HCT116 (cell line): ENCODE results near the gene FDXR. TPM values are rescaled to one million over a fixed set of nuclear protein-coding genes. Genes with fewer than 3 reads are reported as not detected.

Experiments
- ATAC-seq: fragments of 200-7000 bp; cut with Tn5 transposase; 2 replicates; pipeline ENCODE4 v1.9.1; 2020; ENCODE audit warnings: mild to moderate bottlenecking, moderate library complexity
- BruUV-seq: library from RNA; stranded (reverse); fragments of 400-500 nt; replicated peaks from 2 replicates; lab custom pipeline; 2021; lab: Mats Ljungman, UMichigan
- CTCF ChIA-PET: fragments of 300-600 bp; sonication (Branson Sonifier 250); formaldehyde crosslinking; loops from one replicate; lab custom pipeline; 2021; ENCODE audit warnings: antibody characterized with exemption; lab: Charles Lee
- POLR2A ChIA-PET: fragments of 300-600, 350-600 bp; sonication (Branson Sonifier 250); formaldehyde crosslinking; loops from one replicate; lab custom pipeline; 2021; ENCODE audit warnings: antibody characterized with exemption; lab: Charles Lee
- RAD21 ChIA-PET, 2 experiments: fragments of 300-600 bp; sonication (Branson Sonifier 250); formaldehyde crosslinking; loops; one replicate each; lab custom pipeline; 2023; ENCODE audit warnings: low total read pairs in 2 of 2; ENCODE audit not compliant: uncharacterized antibody in 2 of 2, unreplicated experiment in 2 of 2, low non-redundant PET in 1 of 2; lab: Charles Lee
- DNase-seq: peaks from one replicate; pipeline ENCODE4 v3.0.0-alpha.2; 2010; ENCODE audit warnings: low read depth, low spot score
- H2AFZ ChIP-seq: fragments of 200-600 bp; shearing (Covaris generic), sonication (generic); 2 replicates; pipeline ENCODE4 v1.6.1; 2017; ENCODE audit warnings: low read depth, mixed run types, mixed read lengths, antibody characterized with exemption, low read length; ENCODE audit not compliant: poor library complexity, severe bottlenecking
- H3K27ac ChIP-seq: 2 replicates; pipeline ENCODE4 v1.5.1; 2012; ENCODE audit warnings: low read depth, low read length
- H3K27me3 ChIP-seq: fragments of 200-600 bp; sonication (generic); 2 replicates; pipeline ENCODE4 v1.6.1; 2016; ENCODE audit warnings: mixed run types, low read length, mixed read lengths; ENCODE audit not compliant: insufficient read depth
- H3K36me3 ChIP-seq, 2 experiments: fragments of 200-500 bp in 1 of 2; fragments of 200-600 bp in 1 of 2; sonication (Bioruptor generic) in 1 of 2; sonication (generic) in 1 of 2; 2 replicates each; pipeline versions ENCODE4 v1.5.1 to v1.6.1; 2014 to 2016; ENCODE audit warnings: low read length in 2 of 2, inconsistent platforms in 1 of 2, mixed read lengths in 1 of 2, mixed run types in 1 of 2; ENCODE audit not compliant: insufficient read depth in 2 of 2, control insufficient read depth in 1 of 2
- H3K4me1 ChIP-seq, 2 experiments: fragments of 200-600 bp in 1 of 2; sonication (generic) in 1 of 2; 2 replicates each; pipeline versions ENCODE4 v1.5.1 to v1.6.1; 2012 to 2017; ENCODE audit warnings: low read length in 2 of 2, inconsistent platforms in 1 of 2, mild to moderate bottlenecking in 1 of 2, mixed read lengths in 1 of 2, mixed run types in 1 of 2, moderate library complexity in 1 of 2; ENCODE audit not compliant: insufficient read depth in 2 of 2, control insufficient read depth in 1 of 2
- H3K4me2 ChIP-seq: fragments of 200-600 bp; sonication (generic); 2 replicates; pipeline ENCODE4 v1.6.1; 2017; ENCODE audit warnings: mixed run types, low read length, mixed read lengths
- H3K4me3 ChIP-seq, 2 experiments: fragments of 200-600 bp in 1 of 2; sonication (generic) in 1 of 2; replicated peaks in 1 of 2; 2 replicates each; pipeline ENCODE4 v1.5.1; 2011 to 2016; ENCODE audit warnings: low read length in 2 of 2, control low read depth in 1 of 2, low read depth in 1 of 2, mild to moderate bottlenecking in 1 of 2, mixed read lengths in 1 of 2, mixed run types in 1 of 2
- H3K79me2 ChIP-seq: fragments of 200-600 bp; sonication (generic); 2 replicates; pipeline ENCODE4 v1.6.1; 2017; ENCODE audit warnings: mild to moderate bottlenecking, mixed run types, low read length, moderate library complexity, mixed read lengths; ENCODE audit not compliant: insufficient read depth
- H3K9ac ChIP-seq: fragments of 200-600 bp; sonication (generic); 2 replicates; pipeline ENCODE4 v1.6.1; 2016; ENCODE audit warnings: low read length, mixed read lengths
- H3K9me2 ChIP-seq: fragments of 200-600 bp; sonication (generic), shearing (Covaris generic); 2 replicates; pipeline ENCODE4 v1.6.1; 2017; ENCODE audit warnings: mixed run types, mild to moderate bottlenecking, moderate library complexity; ENCODE audit not compliant: insufficient read depth
- H3K9me3 ChIP-seq, 2 experiments: fragments of 200-500 bp in 1 of 2; fragments of 200-600 bp in 1 of 2; sonication (Bioruptor generic) in 1 of 2; sonication (generic) in 1 of 2; 2 replicates each; pipeline ENCODE4 v1.6.1; 2014 to 2017; ENCODE audit warnings: low read length in 2 of 2, mixed read lengths in 2 of 2, inconsistent platforms in 1 of 2, low read depth in 1 of 2, mild to moderate bottlenecking in 1 of 2, mixed run types in 1 of 2, moderate library complexity in 1 of 2; ENCODE audit not compliant: control insufficient read depth in 1 of 2, insufficient read depth in 1 of 2
- H4K20me1 ChIP-seq: fragments of 200-600 bp; sonication (generic), shearing (Covaris generic); 2 replicates; pipeline ENCODE4 v1.6.1; 2017; ENCODE audit warnings: mixed run types, mild to moderate bottlenecking, moderate library complexity; ENCODE audit not compliant: insufficient read depth
- ATF3 ChIP-seq: IDR thresholded peaks from 2 replicates; pipeline ENCODE4 v1.6.1; 2012
- CBX3 ChIP-seq: IDR thresholded peaks from 2 replicates; pipeline ENCODE4 v1.6.1; 2012; ENCODE audit warnings: low read depth
- CTCF ChIP-seq, 3 experiments: fragments of 200-600 bp in 1 of 3; sonication (generic) in 1 of 3; IDR thresholded peaks in 2 of 3; conservative IDR thresholded peaks in 1 of 3; 2 replicates each; pipeline ENCODE4 v1.5.1; 2012 to 2017; ENCODE audit warnings: low read depth in 2 of 3, low read length in 2 of 3, antibody characterized with exemption in 1 of 3, borderline replicate concordance in 1 of 3, control low read depth in 1 of 3, mild to moderate bottlenecking in 1 of 3, mixed read lengths in 1 of 3, mixed run types in 1 of 3, moderate library complexity in 1 of 3; ENCODE audit not compliant: insufficient read depth in 1 of 3
- EGR1 ChIP-seq: IDR thresholded peaks from 2 replicates; pipeline ENCODE4 v1.6.1; 2012; ENCODE audit warnings: low read depth
- EZH2 ChIP-seq: fragments of 200-600 bp; sonication (generic); IDR thresholded peaks from 2 replicates; pipeline ENCODE4 v1.6.1; 2017; ENCODE audit warnings: antibody characterized with exemption, mixed run types
- FOSL1 ChIP-seq: IDR thresholded peaks from 2 replicates; pipeline ENCODE4 v1.6.1; 2012; ENCODE audit warnings: low read depth
- JUND ChIP-seq: IDR thresholded peaks from 2 replicates; pipeline ENCODE4 v1.6.1; 2012
- RAD21 ChIP-seq: IDR thresholded peaks from 2 replicates; pipeline ENCODE4 v1.6.1; 2012; ENCODE audit warnings: low read depth, mild to moderate bottlenecking
- SIN3A ChIP-seq: IDR thresholded peaks from 2 replicates; pipeline ENCODE4 v1.6.1; 2012; ENCODE audit warnings: low read depth
- SRF ChIP-seq: IDR thresholded peaks from 2 replicates; pipeline ENCODE4 v1.6.1; 2012; ENCODE audit warnings: low read depth
- TCF7L2 ChIP-seq: IDR thresholded peaks from 2 replicates; pipeline ENCODE4 v1.7.0; 2011; ENCODE audit warnings: borderline replicate concordance, inconsistent platforms; ENCODE audit not compliant: insufficient read depth, insufficient read length; ENCODE audit errors: extremely low read depth
- ZFX ChIP-seq: fragments of 450-650 bp; IDR thresholded peaks from 2 replicates; pipeline ENCODE4 v1.6.1; 2017
- intact Hi-C: fragments of 100-400 bp; cut with micrococcal nuclease; formaldehyde crosslinking; loops from 2 replicates; pipeline ENCODE4 v1.10.0; 2022
- total RNA-seq: library from RNA; stranded (reverse); gene quantifications from one replicate; pipeline ENCODE4 v1.2.1, GENCODE V29; 2021; ENCODE audit not compliant: unreplicated experiment
- TF ChIP-seq, protein P1 (sequence below): IDR thresholded peaks from 2 replicates; pipeline ENCODE4 v1.6.1; 2012; ENCODE audit warnings: low read depth

The FDXR gene
- total RNA-seq, 1 experiment from 2014 or later, result 98.8 TPM

GRCh38 chr17:74838274-74838673 lies 34.5 kb downstream of the FDXR start:
- ChIA-PET CTCF (no interaction called here), POLR2A (interaction anchor here (1.5 kb wide), 1 partner anchor 35 kb away, joined by 4 read pairs; the partner anchor contains the start of gene FDXR), RAD21 (no interaction called here)
- H4K20me1 ChIP-seq, result no peaks in the 10 kb centered on the region
- H3K9ac ChIP-seq, result no peak overlapping the region
- DNase-seq (no peak), ATAC-seq (no peak)
- TF ChIP-seq ZFX, result no peak
- TF ChIP-seq SRF, result no peak
- TF ChIP-seq, protein P1, sequence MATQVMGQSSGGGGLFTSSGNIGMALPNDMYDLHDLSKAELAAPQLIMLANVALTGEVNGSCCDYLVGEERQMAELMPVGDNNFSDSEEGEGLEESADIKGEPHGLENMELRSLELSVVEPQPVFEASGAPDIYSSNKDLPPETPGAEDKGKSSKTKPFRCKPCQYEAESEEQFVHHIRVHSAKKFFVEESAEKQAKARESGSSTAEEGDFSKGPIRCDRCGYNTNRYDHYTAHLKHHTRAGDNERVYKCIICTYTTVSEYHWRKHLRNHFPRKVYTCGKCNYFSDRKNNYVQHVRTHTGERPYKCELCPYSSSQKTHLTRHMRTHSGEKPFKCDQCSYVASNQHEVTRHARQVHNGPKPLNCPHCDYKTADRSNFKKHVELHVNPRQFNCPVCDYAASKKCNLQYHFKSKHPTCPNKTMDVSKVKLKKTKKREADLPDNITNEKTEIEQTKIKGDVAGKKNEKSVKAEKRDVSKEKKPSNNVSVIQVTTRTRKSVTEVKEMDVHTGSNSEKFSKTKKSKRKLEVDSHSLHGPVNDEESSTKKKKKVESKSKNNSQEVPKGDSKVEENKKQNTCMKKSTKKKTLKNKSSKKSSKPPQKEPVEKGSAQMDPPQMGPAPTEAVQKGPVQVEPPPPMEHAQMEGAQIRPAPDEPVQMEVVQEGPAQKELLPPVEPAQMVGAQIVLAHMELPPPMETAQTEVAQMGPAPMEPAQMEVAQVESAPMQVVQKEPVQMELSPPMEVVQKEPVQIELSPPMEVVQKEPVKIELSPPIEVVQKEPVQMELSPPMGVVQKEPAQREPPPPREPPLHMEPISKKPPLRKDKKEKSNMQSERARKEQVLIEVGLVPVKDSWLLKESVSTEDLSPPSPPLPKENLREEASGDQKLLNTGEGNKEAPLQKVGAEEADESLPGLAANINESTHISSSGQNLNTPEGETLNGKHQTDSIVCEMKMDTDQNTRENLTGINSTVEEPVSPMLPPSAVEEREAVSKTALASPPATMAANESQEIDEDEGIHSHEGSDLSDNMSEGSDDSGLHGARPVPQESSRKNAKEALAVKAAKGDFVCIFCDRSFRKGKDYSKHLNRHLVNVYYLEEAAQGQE, result no peak
- TF ChIP-seq EZH2, result no peak
- no peak for TF ChIP-seq JUND
- no peak for TF ChIP-seq FOSL1
- no peak for TF ChIP-seq SIN3A
- no peak for TF ChIP-seq CBX3
- no peak for TF ChIP-seq CTCF (IDR thresholded peaks at IDR 0.05 in 2 of 3, conservative IDR thresholded peaks at IDR 0.05 in 1 of 3; ENCODE audit: borderline replicate concordance in 1 of 3, insufficient read depth in 1 of 3, low read depth in 2 of 3, low read length in 2 of 3)
- TF ChIP-seq EGR1, result no peak
- TF ChIP-seq RAD21, result no peak
- TF ChIP-seq ATF3, result no peak
- no peak for TF ChIP-seq TCF7L2
- H3K4me1 ChIP-seq, result peaks cover 7 to 22% of the 10 kb centered on the region in 2 experiments
- no peaks in the 10 kb centered on the region for H3K79me2 ChIP-seq
- H3K9me3 ChIP-seq, result no peaks in the 10 kb centered on the region
- no peak overlapping the region for H2AFZ ChIP-seq
- no peak overlapping the region for H3K4me3 ChIP-seq
- no peak overlapping the region for H3K4me2 ChIP-seq
- H3K27ac ChIP-seq, result no peak overlapping the region
- intact Hi-C loops, result no loop called here
- no peaks in the 10 kb centered on the region for H3K9me2 ChIP-seq
- no TSS peak for BruUV-seq
- H3K27me3 ChIP-seq, result no peaks in the 10 kb centered on the region
- H3K36me3 ChIP-seq, result no peaks in the 10 kb centered on the region
